Measurements from ENCODE around the gene SND1.

The SND1 gene

DNA sequence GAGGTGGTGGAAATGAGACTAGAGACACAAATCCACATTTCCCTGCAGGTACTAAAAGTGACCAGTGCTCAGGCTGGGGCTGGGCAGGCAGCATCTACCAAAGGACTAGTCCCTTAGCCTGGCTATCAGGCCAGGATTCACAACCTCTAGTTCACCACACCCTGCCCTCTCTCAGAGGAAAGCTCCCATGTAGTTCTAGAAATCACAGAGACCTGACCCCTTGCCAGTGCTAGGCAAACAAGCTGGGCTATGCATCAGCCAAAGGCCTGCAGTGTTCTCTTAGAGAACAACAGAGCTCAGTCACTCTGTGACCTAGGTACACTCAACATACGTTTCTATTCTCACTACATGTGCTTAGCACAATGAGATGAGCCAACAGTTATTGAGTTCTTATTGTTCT lies 405.9 kb downstream of the SND1 start:
- DNase-seq = no peak

DNA sequence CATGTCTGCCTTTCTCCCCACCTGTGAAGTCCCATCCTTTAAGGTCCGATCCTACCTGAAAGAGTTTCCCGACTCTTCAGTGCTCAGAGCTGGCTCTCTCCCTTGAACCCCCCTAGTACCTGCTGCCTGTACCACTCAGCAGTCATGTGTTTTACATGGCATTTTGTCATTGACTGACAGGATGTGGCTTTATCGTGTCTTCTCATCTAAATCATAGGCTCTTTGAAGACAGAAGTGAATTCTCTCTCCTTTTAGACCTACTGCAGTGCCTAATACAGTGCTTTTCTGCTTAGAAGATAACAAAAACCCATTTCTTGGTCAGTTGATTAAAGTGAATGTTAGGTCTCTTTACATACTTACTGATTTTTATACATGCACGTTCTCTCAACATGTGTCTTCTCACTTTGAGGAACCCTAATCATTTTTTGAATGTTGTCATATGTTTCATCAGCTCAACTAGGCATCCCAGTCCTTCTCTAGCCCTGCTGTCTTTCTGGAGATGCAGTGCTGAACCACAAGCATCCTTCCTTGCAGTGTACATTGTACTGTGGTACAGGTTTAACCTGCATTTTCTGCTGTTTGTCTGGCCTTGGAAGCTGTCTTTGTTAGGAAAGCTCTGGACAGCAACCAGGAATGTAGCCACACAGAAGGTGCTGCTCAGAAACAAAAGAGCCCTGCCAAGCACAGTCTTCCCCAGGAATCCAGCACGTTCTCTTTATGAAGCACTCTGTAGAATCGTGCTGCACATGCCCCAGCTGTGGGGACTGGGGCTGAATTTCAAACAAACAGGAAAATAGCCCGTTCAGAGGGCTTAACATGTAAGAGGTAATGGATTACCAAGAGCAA lies 407.4 kb downstream of the SND1 start:
- DNase-seq = no peak

DNA sequence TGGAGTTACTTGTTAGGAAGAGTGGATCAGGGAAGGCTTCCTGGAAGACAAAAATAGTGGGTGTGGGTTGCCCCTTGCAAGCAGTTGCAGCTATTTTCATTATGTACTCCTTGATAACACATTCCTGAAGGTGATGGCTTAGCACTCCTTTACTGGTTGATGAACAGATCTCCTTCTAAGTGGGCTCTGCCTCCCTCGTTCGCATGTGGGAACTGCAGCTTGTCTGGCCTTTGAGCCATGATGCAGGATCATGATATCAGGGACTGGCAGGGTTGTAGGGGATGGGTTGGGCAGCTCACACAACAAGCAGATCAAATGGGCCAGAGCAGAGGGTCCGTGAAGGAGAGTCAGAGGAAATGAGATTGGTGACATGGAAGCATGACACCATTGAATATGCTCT lies 408.0 kb downstream of the SND1 start:
- no peak for DNase-seq

DNA sequence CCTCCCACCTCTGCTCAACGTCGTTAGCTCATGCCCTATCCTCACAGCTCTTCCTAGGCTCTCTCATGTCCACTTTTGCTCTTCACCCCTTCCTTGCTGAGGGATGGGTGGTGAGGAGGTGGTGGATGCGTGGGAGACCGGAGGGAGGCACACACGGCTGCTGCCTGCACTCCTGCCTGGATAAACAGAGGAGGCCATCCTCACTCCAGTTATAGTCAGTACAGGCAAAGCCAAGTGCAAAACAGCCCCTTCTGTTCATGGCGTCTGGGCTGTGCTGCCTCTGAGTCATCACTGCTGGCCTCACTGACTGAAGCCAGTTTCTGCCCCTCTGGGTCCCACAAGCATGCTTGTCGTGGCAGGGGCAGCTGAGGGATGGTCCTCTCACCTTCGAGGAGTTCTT lies 411.1 kb downstream of the SND1 start:
- no peak for DNase-seq

DNA sequence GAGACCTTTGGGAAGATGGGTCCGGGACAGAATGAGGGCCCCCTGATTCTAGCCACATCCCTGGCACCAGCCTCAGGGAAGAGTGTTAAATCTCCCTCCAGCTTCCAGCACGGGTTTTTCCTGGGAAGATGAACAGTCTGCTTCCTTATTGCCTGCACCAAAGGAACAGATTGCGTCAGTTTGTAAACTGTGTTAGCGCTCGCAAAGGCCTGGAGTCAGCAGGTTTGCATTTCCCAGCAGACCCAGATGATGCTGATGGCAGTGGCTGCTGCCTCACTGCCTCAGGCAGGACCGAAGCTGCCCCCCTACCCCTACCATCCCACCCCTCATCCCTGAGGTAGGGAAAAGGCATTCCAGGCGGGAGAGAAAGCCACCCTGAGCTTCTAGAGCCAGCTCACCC lies 413.9 kb downstream of the SND1 start:
- no peak for DNase-seq

DNA sequence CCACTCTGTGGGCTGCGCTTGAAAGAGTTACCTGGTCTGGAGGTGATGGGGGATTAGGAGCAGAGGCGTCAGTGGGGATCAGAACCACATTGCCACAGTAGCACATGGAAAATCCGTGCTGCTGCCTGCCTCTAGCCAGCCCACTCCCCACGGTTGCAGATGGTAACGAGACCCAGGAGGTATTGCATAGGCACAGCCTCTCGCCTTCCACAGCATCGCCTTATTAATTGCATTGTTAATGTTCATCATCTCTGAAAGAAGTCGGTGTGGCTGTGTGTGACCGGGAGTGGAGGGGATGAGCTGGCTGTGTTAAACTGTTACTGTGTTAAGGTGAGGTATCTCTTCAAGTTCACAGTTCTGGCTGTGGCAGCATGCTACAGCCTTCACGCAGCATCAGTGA lies 414.4 kb downstream of the SND1 start:
- no peak for DNase-seq

DNA sequence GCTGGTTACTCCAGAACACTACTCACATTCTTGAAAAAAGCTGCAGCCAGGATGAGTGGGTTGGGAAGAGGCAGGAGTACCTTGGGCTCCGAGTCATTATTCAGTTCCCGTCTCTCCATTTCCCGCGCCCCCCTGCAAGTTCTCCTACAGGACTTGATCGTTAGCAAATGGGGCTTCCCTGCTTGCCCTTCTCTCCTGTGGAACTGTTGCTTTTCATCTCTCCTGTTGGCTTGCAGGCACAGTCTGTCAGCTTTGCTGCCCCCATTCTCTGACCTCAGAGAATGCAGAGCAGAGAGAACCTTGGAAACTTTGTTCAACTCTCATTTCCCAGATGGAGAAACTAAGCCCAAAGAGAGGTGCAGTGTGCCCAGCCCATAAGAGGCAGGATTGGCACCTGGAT lies 414.9 kb downstream of the SND1 start:
- DNase-seq = no peak

DNA sequence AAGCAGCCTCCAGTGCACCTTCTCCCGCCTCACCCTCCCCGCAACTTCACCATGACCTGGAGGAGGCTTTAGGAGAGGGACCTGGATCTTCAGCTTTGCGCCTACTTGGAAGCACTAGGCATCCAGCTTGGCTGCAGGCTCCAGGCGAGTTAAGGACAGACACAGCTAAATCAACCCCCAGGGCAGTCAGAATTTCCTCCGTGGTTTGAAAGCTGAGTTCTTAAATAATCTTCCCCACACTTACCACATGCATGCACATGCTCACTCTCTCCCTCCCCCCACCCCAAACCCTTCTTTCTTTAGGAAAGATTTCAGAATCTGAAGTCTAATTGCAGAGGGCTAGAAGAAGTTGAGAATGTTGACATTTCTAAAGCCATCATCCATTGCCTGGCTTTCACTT lies 416.0 kb downstream of the SND1 start:
- no peak for DNase-seq

DNA sequence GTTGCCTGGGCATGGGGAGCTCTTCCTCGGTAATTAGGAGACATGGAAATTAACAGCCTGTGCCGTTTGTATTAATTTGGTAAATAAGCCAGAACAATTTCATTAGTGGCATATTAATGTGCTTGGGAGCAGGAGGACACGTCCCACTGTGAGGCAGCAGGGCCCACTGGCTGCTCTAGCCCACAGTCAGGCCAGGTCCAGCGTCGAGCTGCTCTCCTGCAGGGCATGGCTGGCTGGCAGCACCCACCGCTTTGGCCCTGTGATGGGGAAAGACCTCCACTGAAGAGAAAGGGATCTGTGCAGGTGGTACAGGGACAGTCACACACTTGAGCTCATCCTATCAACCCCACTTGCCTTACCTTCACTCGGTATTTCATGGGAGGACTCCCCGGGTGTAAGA lies 416.8 kb downstream of the SND1 start:
- no peak for DNase-seq

DNA sequence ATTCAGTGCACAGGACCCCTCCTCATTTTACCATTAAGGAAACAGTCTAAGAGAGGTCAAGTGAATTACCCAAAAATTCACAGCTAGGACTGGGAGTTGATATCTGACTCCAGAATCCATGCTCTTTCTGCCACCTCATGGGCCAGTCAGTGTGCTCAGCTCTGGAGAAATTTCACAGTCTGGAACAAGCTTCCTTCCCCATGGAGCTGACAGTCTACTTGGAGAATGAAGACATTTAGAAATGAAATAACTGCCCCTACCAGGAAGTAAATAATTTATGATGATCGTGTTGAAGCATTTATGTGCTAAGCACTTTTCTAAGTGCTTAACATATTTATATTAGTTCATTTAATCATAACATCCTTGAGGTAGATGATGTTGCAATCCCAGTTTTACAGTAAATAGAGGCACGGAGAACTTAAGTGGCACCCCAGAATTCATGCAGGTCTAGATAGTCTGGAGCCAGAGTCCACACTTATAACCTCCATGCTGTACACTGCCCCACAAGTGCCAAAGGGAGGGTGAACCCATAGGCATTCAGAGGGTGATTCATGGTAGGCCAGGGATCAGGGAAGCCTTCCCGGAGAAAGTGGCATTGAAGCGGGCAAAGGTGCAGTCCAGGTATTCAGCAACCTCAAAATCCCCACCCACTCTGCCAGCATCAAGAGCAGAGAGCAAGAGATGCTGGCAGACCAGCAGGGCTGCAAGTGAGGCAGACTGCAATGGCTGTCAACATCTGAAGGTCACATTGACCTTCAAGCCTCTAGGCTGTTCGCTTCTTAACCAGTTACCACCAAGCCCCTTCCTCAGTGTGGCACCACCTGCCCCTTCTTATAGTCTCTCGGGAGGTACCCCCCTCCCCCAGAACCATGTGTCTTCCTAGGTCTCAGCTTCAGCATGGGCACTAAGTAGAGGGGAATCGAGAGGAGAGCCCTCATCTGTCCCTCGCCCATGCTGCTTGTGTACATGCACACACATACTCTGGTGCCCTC lies 417.7 kb downstream of the SND1 start:
- DNase-seq = no peak

DNA sequence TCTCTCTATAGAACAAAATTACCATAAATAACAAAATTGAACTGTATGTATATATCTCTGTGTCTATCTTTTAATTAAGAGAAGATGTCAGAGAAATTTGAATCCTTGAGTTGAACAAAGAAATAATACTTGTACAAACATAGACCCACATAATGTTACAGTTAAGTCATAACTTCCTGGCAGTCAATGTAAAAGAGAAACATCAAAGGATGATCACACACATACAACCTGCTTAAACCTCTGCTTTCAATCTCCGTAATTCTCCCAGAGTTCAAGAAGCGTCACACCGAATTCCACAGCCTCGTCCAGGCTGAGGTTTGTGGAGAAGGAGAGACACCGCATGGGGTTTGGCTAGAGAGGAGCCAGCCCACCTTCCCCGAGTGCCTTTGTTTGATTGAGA lies 419.4 kb downstream of the SND1 start:
- no peak for DNase-seq

DNA sequence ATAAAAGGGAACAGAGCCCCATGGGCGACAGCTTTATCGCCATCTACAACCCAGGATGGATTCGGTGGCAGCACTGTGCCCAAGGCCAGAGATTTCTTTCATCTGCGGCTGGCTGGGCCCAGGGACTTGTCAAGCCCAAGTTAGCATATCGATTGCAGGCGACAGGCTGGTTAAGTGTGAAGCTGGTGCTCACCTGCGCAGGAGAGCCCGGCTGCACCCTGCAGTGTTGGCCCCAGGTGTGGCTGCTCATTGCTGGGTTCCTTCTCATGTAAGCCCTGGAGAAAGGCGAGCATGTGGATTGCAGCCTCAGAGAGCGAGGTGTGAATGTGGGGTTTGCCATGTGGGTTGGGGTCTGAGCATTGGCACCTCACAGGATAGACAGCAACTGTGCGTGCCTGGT lies 419.8 kb downstream of the SND1 start:
- DNase-seq = no peak

DNA sequence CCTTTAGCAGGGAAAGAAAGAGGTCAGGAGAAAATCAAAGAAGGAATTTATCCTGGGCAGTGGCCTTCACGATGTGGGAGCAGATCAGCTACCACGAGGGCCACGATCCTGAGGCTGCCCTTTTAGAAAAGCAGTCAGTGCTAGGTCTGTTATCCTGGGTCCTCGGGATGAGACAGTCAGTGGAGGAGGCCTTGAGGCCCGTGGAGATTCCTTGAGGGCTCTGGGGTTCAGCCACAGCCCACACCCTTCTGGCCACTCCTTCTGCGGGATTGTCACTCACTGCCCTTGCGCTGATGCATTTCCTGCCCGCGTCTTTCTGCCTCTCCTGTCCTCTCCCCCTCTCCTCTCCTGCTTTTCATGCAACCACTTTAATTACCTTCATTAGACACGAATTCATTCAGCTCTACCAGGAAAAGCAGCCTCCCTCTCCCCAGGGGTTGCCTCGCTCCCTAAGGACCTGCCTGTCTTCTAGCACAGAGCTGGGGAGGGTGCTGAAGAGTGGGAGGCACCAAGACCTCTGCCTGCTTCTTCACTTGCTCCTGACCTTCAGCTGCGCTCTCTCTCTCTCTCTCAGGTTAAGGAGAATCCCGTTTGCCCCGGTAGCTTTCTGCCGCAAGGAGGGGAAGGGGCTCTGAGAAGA lies 421.8 kb downstream of the SND1 start:
- DNase-seq = no peak

DNA sequence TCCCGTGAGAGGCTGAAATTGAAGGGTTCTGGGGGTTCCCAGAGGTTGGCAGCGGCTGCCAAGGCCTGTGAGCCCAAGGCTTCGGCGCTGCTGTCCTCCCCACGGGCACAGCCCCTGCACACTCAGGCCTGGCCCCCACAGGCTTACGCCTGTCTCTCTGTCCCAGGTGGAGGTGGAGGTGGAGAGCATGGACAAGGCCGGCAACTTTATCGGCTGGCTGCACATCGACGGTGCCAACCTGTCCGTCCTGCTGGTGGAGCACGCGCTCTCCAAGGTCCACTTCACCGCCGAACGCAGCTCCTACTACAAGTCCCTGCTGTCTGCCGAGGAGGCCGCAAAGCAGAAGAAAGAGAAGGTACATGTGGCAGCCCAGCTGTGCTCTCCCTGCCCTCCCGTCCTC lies 422.3 kb downstream of the SND1 start:
- DNase-seq = no peak

DNA sequence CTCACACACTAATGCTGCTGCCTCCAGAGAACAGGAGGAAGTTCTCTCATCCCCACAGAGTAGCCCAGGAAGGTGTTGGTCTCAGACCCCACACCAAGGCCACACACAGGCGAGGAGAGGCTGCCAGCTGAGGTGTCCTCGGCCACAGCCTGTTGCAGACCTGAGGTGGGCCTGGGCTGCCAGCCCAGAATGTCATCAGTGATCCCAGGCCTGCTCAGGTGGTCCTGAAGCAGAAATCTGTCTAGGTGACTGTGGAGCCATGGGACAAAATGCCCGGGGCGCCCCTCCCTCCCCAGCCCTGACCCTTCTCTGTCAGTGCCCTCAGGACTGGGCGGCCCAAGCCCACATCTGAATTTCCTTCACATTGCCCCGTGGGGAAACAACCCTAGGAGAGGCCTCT lies 422.7 kb downstream of the SND1 start:
- DNase-seq = no peak

DNA sequence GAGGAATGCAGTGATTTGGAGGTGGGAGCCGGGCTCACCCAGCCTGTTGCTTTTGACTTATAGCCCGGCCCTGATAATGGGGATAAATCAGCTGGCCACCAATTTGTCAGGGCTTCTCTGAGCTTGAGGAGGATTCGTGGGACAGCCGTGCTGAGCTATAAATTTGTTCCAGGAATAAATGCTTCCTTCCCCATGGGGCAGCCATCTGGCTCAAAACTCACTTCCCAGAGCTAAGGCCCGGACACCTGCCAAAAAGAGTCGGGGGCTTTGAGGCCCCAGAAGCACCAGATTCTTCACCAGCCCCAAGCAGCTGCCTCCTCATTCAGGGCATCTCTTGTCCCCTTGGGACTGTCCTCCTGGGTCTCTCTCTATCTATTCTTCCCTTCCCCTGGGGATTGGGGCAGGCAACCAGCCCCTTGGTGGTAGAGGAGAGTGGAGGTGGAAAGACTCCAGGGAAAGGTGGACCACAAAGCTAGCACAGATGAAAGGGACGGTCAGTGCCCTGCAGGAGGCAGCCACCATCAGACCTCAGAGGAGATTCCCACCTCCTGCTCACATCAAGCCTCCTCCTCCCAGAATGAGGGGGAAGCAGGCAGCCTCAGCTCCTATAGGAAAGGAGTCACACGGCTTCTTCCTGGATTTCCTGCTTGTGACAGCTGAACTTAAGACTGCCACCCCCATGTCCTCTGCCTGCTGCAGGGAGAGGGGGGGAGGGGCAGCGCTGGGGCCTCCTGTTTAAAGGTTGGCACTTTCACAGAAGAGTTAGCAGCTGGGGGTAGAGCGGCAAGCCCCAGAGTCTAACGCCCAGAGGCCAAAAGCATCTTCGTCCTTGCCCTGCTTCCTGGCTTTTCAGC lies 423.5 kb downstream of the SND1 start:
- DNase-seq = no peak

DNA sequence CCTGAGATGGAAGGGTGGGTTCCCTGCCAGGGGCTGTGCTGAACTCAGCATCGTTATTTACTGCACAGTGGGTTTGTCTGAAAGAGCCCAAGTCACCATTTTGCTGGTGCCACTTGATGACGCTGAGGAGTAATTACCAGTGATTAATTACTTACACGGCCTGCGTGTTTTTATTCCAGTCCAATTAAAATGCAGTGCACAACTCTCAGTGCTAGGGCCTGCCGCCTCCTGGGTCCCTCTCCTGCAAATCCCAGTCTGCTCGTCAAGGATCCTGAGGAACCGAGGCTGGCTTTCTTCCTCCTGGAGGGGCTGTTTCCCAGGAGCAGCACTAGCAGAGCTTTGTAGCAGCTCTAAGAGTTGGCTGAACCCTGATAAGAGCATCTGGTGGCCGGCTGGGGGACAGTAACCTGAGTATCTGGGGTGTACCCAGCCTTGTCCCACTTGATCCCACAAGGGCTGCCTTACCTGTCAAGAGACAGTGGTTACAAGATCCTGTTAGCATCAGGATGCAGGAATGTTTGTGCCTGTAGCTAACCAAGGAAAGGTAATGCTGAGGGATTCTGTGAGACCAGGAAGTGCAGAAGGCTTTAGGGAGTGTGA lies 424.3 kb downstream of the SND1 start:
- DNase-seq = no peak

DNA sequence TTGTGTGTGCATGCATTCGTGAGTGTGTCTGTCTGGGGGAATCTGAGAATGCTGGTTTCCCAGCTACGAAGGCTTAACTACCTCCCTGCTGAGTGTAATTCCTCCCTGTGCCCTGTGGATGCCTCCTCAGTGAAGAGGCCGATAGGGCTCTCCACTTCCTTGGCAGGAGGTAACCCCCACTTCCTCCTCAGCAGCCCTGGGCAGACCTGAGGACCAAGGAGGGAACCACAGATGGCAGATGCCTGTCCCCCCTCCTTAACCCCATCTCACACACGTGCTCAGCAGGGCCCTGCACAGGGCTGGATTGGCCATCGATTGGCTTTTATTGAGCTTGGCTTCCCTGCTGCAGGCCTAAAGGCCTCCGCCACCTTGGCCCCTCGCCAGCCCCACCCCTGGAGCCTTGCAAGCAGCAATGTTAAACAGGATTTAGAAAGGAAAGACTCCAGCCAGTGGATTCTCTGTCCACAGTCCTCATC lies 424.8 kb downstream of the SND1 start:
- no peak for DNase-seq

DNA sequence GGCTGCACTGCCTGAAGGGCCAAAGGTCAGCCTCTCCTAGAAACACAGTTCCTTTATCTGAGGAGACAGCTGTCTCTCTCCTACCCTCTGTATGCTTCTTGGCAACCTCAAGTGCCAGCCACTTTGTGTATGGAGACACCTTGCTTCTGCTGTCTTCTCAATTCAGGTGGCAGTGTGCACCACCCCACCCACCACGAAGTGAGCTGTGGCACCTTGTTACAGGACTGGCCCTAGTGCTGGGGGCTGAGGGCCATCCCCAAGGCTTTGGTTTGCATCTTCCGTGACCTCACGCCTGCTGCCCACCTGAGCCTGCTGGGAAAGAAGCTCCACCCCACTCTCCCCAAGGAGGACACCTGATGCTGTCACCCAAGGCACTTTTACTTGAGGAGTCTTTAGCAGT lies 426.3 kb downstream of the SND1 start:
- DNase-seq = no peak

DNA sequence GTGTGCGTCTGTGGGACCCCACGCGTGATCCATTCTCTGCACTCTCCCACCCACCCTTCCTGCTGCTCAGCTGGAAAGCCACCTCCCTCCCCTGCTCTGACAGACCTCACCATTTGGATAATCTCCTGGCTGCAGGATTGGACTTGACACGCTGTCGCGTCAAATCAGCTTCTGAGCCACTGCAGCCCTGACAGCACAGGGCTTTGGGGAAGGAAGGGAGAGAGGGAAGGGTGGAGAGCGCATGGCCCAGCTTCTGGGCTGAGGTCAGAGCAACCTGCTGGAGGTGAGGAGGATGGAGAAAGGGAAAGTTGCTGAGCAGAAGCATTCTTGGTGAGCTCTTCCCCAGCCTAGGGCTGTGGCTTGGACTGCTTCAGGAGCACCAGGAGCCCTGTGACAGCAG lies 428.2 kb downstream of the SND1 start:
- DNase-seq = no peak

DNA sequence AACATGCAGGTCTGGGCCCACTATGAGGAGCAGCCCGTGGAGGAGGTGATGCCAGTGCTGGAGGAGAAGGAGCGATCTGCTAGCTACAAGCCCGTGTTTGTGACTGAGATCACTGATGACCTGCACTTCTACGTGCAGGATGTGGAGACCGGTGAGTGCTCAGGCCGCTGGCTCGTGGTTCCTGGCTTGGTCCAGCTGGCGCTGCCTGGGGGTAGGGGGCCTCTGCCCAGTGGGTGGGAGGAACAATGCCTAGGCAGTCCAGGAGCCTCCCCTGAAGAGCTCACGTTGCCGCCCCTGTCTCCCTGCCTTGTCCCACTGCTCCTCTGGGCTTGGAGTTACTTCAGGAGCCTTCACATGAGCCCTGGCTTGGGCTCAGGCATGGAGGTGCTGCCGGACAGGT lies 429.4 kb downstream of the SND1 start:
- no peak for DNase-seq

DNA sequence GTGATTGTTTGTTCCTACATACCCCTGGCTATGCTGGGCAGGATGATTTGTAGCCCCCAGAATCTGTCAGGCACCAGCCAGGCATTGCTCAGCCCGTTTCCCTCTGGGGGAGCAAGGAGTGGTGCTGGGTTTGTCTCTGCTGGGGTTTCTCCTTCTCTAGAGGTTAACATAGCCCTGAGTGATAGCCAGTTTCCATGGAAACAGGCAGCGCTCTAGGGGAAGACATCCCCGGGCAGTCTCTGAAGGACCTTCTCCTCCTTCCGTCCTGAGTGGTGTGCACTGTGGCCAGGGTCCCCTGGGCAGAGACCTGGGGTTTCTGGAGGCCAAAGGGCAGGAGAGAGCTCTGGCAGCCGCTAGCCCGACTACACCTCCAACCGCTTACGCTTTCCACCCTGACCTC lies 429.8 kb downstream of the SND1 start:
- DNase-seq = no peak
